Ishikawa (cell line): ENCODE data around the gene RAPGEFL1.

Experiments
- CEBPB ChIP-seq: IDR thresholded peaks from 2 replicates; pipeline ENCODE4 v1.6.1; 2012
- CREB1 ChIP-seq: IDR thresholded peaks from 2 replicates; pipeline ENCODE4 v1.6.1; 2012; ENCODE audit warnings: low read depth
- EGR1 ChIP-seq: IDR thresholded peaks from 2 replicates; pipeline ENCODE4 v1.6.1; 2012
- EP300 ChIP-seq: IDR thresholded peaks from 2 replicates; pipeline ENCODE4 v1.6.1; 2012; ENCODE audit warnings: borderline replicate concordance
- FOXM1 ChIP-seq: IDR thresholded peaks from 2 replicates; pipeline ENCODE4 v1.6.1; 2012; ENCODE audit warnings: low read depth, borderline replicate concordance
- NFIC ChIP-seq: IDR thresholded peaks from 2 replicates; pipeline ENCODE4 v1.6.1; 2012
- RAD21 ChIP-seq: IDR thresholded peaks from 2 replicates; pipeline ENCODE4 v1.6.1; 2012; ENCODE audit warnings: low read depth
- REST ChIP-seq: IDR thresholded peaks from 2 replicates; pipeline ENCODE4 v1.6.1; 2012; ENCODE audit warnings: low read depth, mild to moderate bottlenecking
- TAF1 ChIP-seq: IDR thresholded peaks from 2 replicates; pipeline ENCODE4 v1.6.1; 2012; ENCODE audit warnings: low read depth, mild to moderate bottlenecking
- TCF12 ChIP-seq: IDR thresholded peaks from 2 replicates; pipeline ENCODE4 v1.6.1; 2012; ENCODE audit warnings: low read depth
- TEAD4 ChIP-seq: IDR thresholded peaks from 2 replicates; pipeline ENCODE4 v1.6.1; 2012
- USF1 ChIP-seq: IDR thresholded peaks from 2 replicates; pipeline ENCODE4 v1.6.1; 2012
- YY1 ChIP-seq: IDR thresholded peaks from 2 replicates; pipeline ENCODE4 v1.6.1; 2012; ENCODE audit warnings: low read depth
- ZBTB7A ChIP-seq: IDR thresholded peaks from 2 replicates; pipeline ENCODE4 v1.6.1; 2012; ENCODE audit warnings: low read depth
- TF ChIP-seq, protein P1 (sequence below): IDR thresholded peaks from 2 replicates; pipeline ENCODE4 v1.6.1; 2012

The RAPGEFL1 gene

GRCh38 chr17:40187238-40187637 is 10.0 kb downstream of the RAPGEFL1 start:
- TF ChIP-seq EP300 (no peak), TAF1 (no peak), RAD21 (no peak), CREB1 (no peak), CEBPB (no peak)

DNA sequence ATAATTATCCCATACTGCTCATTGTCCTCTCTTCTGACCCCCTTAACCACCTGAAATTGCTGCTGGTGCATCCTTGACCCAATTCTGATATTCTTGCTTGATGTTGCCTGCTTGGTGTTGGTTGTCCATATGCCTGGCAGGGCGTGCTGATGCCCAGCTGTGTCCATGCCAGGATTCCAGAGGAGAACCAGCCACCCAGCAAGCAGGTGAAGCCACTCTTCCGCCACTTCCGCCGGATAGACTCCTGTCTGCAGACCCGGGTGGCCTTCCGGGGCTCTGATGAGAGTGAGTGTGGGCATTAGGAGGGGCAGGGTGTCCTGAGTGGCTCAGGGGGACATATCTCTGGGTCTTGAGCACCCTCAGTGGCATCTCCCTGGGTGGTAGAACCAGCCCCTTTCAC is 11.4 kb downstream of the RAPGEFL1 start:
- TF ChIP-seq TCF12 (no peak), RAD21 (no peak), CEBPB (no peak), TAF1 (no peak), FOXM1 (no peak), EP300 (no peak), USF1 (no peak), REST (no peak), YY1 (no peak), TEAD4 (no peak), ZBTB7A (no peak), EGR1 (no peak), NFIC (no peak), CREB1 (no peak)
- TF ChIP-seq, protein P1, sequence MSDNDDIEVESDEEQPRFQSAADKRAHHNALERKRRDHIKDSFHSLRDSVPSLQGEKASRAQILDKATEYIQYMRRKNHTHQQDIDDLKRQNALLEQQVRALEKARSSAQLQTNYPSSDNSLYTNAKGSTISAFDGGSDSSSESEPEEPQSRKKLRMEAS: no peak

- TF ChIP-seq YY1 (no peak), EP300 (no peak), RAD21 (no peak), FOXM1 (no peak), REST (no peak), CEBPB (no peak), ZBTB7A (no peak), EGR1 (no peak), NFIC (no peak), TCF12 (no peak), CREB1 (no peak), USF1 (no peak)
- TF ChIP-seq, protein P1: no peak
These were observed 13.1 kb downstream of the RAPGEFL1 start for GRCh38 chr17:40190197-40191021.

- TF ChIP-seq FOXM1 (no peak), TAF1 (peak; percentile 38; the same call in 1 of the 2 replicates), TEAD4 (peak; percentile 20; the same call in 1 of the 2 replicates), ZBTB7A (peak; percentile 61; the same call in 1 of the 2 replicates), YY1 (0 out of 2 replicates have a peak, but pooled peaks have one; percentile 4), TCF12 (no peak), EGR1 (peak; percentile 87), RAD21 (peak; percentile 69), NFIC (0 out of 2 replicates have a peak, but pooled peaks have one; percentile 27), EP300 (no peak)
- TF ChIP-seq, protein P1: 0 out of 2 replicates have a peak, but pooled peaks have one; percentile 40
These were observed 14.3 kb downstream of the RAPGEFL1 start for GRCh38 chr17:40191237-40192208.

DNA sequence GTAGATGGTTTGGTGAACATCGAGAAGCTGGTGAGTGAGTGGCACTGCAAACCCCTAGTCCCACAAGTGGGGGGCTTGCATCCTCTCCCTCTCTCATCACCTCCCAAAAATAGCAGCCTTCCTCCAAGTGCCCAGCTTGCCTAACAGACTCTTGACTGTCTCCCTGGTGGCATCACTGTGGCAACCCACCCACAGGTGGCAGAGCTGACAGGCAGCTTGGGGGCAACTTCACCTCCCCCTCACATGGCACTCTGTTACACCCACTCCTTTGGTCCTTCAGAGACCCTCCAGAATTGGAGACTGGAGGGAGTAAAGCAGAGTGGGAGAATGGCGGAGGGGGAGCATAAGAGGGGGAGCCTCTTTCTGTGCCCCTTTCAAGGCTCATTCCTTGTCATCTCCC is 15.7 kb downstream of the RAPGEFL1 start:
- TF ChIP-seq TAF1: no peak
- no peak for TF ChIP-seq USF1
- no peak for TF ChIP-seq TCF12
- TF ChIP-seq REST: no peak
- no peak for TF ChIP-seq YY1
- TF ChIP-seq EP300: no peak
- TF ChIP-seq TEAD4: no peak
- no peak for TF ChIP-seq ZBTB7A
- no peak for TF ChIP-seq FOXM1
- TF ChIP-seq RAD21: no peak
- no peak for TF ChIP-seq CREB1
- TF ChIP-seq, protein P1: no peak
- no peak for TF ChIP-seq NFIC
- no peak for TF ChIP-seq EGR1
- no peak for TF ChIP-seq CEBPB
